Hepatocyte (in vitro differentiated cells): ENCODE measurements around the gene MATR3.

Source experiments
- CTCF ChIP-seq: fragments of 200-600 bp; sonication (generic); IDR thresholded peaks from 2 replicates; pipeline ENCODE4 v1.5.1; 2016; ENCODE audit warnings: antibody characterized with exemption, mild to moderate bottlenecking; ENCODE audit not compliant: poor library complexity
- EZH2 ChIP-seq: fragments of 200-600 bp; sonication (generic); IDR thresholded peaks from 2 replicates; pipeline ENCODE4 v1.6.1; 2016; ENCODE audit warnings: antibody characterized with exemption, mild to moderate bottlenecking, borderline replicate concordance

- TF ChIP-seq CTCF (no peak), EZH2 (no peak)
Observed at GRCh38 chr5:139275956-139276355, 17.6 kb upstream of the MATR3 start.
